Muscle of leg (tissue), 11 donors: Measurements from ENCODE around the gene APOM. TPM values are rescaled to one million over a fixed set of nuclear protein-coding genes. Genes with fewer than 3 reads are reported as not detected.

ENCODE experiments used
- DNase-seq: peaks from one replicate; pipeline ENCODE4 v3.0.0; 2013
- H3K27ac ChIP-seq: one replicate; pipeline ENCODE4 v1.5.1; 2013; ENCODE audit warnings: mild to moderate bottlenecking, low read length, control low read depth
- H3K27me3 ChIP-seq: one replicate; pipeline ENCODE4 v1.6.1; 2013; ENCODE audit warnings: low read length; ENCODE audit not compliant: control insufficient read depth, insufficient read depth
- H3K36me3 ChIP-seq: one replicate; pipeline ENCODE4 v1.6.1; 2013; ENCODE audit warnings: low read length; ENCODE audit not compliant: control insufficient read depth, insufficient read depth
- H3K4me1 ChIP-seq: one replicate; pipeline ENCODE4 v1.6.1; 2013; ENCODE audit warnings: low read length; ENCODE audit not compliant: control insufficient read depth, insufficient read depth
- H3K4me3 ChIP-seq: one replicate; pipeline ENCODE4 v1.5.1; 2013; ENCODE audit warnings: low read length, control low read depth
- H3K9me3 ChIP-seq: replicated peaks from 2 replicates; pipeline ENCODE4 v1.6.1; 2013; ENCODE audit warnings: low read depth, low read length; ENCODE audit not compliant: control insufficient read depth
- WGBS: methylation state at CpG from one replicate; pipeline ENCODE4 v1.1.5; 2013; ENCODE audit warnings: missing lambda C conversion rate; ENCODE audit not compliant: insufficient coverage; 5-methylcytosine and 5-hydroxymethylcytosine counted together
- polyA plus RNA-seq, 8 donors: library from polyadenylated mRNA; unstranded; fragments of 120-200 nt; gene quantifications; one replicate each; pipeline versions ENCODE4 v1.2.1 to v1.2.3, GENCODE V29; 2013; ENCODE audit warnings: inconsistent platforms in 1 of 8, low replicate concordance in 1 of 8; ENCODE audit not compliant: insufficient read length in 8 of 8, insufficient read depth in 1 of 8
- total RNA-seq: library from RNA; stranded (reverse); fragments of 120-200 nt; gene quantifications from one replicate; pipeline ENCODE4 v1.2.4, GENCODE V29; 2013

Gene APOM
- total and polyA plus RNA-seq, 9 donors, result 2.6 to 8.5 (median 4.1) TPM

GRCh38 chr6:31663961-31664789 lies 8.5 kb downstream of the APOM start:
- DNase-seq, result peak; percentile 76
- Histone ChIP-seq H3K27ac (peak overlapping the region; percentile 100), H3K4me3 (peak overlapping the region; percentile 70), H3K27me3 (no peaks in the 10 kb centered on the region), H3K4me1 (peaks cover 36% of the 10 kb centered on the region), H3K36me3 (peaks cover 51% of the 10 kb centered on the region), H3K9me3 (no peaks in the 10 kb centered on the region)
- WGBS, result 15% methylated on average over 13 of the region's 17 CpGs

- peak within 1 kb of the TSS; percentile 70 for H3K4me3 ChIP-seq
- 0% methylated on average over 27 of the region's 39 CpGs for WGBS
- H3K4me1 ChIP-seq, result peaks cover 29% of the 10 kb centered on the region
- DNase-seq, result peak; percentile 99
- H3K9me3 ChIP-seq, result no peaks in the 10 kb centered on the region
- H3K36me3 ChIP-seq, result peaks cover 58% of the 10 kb centered on the region
- H3K27me3 ChIP-seq, result no peaks in the 10 kb centered on the region
- peak within 1 kb of the TSS; percentile 100 for H3K27ac ChIP-seq
Measured at GRCh38 chr6:31664790-31665500, 9.3 kb downstream of the APOM start, which contains the start of gene GPANK1. Gene GPANK1 (minus strand): TSS chr6:31664997. CDS start chr6:31664478, 519 bp downstream.

GRCh38 chr6:31665501-31666336 lies 10.0 kb downstream of the APOM start, which contains the start of gene CSNK2B:
Gene CSNK2B (plus strand): TSS chr6:31666080. CDS start chr6:31666832, 752 bp downstream.
- Histone ChIP-seq H3K27ac (peak within 1 kb of the TSS; percentile 100), H3K27me3 (no peaks in the 10 kb centered on the region), H3K36me3 (peaks cover 66% of the 10 kb centered on the region), H3K9me3 (no peaks in the 10 kb centered on the region), H3K4me1 (peaks cover 26% of the 10 kb centered on the region), H3K4me3 (peak within 1 kb of the TSS; percentile 70)
- DNase-seq, result peak; percentile 100
- 0% methylated on average over 41 of the region's 63 CpGs for WGBS

GRCh38 chr6:31666337-31666965 lies 10.8 kb downstream of the APOM start:
- WGBS, result 5% methylated on average over 14 of the region's 15 CpGs
- Histone ChIP-seq H3K36me3 (peaks cover 73% of the 10 kb centered on the region), H3K9me3 (no peaks in the 10 kb centered on the region), H3K27me3 (no peaks in the 10 kb centered on the region), H3K4me3 (peak overlapping the region; percentile 70), H3K27ac (peak overlapping the region; percentile 60), H3K4me1 (peaks cover 22% of the 10 kb centered on the region)
- DNase-seq, result no peak

DNA sequence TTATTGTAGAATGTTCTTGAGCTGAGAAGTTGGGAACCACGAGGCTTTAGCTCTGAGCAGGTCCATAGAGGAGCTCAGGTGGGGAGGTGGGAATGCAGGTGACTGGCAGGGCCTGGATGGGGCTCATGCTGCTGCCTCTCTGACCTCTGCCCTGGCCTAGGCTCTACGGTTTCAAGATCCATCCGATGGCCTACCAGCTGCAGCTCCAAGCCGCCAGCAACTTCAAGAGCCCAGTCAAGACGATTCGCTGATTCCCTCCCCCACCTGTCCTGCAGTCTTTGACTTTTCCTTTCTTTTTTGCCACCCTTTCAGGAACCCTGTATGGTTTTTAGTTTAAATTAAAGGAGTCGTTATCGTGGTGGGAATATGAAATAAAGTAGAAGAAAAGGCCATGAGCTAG lies 14.0 kb downstream of the APOM start, which contains the start of gene LY6G5B:
LY6G5B (plus strand) TSS at position 301 of the 400 bp plus-strand sequence. CDS start 975 bp downstream, outside the sequence.
- 60% methylated on average over 1 of the region's 8 CpGs for WGBS

DNA sequence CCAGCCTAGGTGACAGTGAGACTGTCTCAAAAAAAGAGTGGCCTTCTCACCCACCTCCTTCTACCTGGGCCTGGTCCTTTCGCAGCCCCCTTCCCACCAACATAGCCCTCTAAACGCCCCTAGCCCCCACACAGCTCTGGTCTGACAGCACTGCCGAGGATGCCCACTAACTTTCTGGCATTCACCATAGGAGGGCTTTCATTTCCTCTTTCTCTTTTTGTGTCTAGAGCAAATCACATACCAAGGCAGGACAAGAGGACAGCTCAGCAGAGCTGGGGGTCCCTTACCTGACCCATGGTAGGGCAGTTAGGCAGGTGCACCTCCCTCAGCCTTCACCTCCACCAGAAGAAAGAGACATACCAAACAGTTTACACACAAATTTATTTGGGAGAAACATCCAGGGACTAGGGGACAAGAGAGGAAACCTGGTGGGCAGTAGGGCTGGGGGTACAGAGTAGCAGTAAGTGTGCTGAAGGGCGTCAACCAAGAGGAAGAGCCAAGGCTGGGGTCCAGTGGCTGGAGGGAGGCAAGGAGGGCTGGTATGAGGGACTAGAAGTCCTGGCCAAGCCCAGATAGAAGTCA lies 20.7 kb downstream of the APOM start:
- 74% methylated on average over 4 of the region's 4 CpGs for WGBS
- Histone ChIP-seq H3K9me3 (no peaks in the 10 kb centered on the region), H3K27ac (no peak overlapping the region), H3K4me1 (peaks cover 11% of the 10 kb centered on the region), H3K27me3 (peaks cover 5% of the 10 kb centered on the region), H3K36me3 (peaks cover 26% of the 10 kb centered on the region), H3K4me3 (no peak overlapping the region)
- no peak for DNase-seq

More for the DNA sequence above, 14.0 kb downstream of the APOM start, which contains the start of gene LY6G5B:
- Histone ChIP-seq H3K27me3 (no peaks in the 10 kb centered on the region), H3K4me1 (peaks cover 8% of the 10 kb centered on the region), H3K27ac (no peak within 1 kb of the TSS), H3K4me3 (no peak within 1 kb of the TSS), H3K9me3 (no peaks in the 10 kb centered on the region), H3K36me3 (peaks cover 73% of the 10 kb centered on the region)
- no peak for DNase-seq

DNA sequence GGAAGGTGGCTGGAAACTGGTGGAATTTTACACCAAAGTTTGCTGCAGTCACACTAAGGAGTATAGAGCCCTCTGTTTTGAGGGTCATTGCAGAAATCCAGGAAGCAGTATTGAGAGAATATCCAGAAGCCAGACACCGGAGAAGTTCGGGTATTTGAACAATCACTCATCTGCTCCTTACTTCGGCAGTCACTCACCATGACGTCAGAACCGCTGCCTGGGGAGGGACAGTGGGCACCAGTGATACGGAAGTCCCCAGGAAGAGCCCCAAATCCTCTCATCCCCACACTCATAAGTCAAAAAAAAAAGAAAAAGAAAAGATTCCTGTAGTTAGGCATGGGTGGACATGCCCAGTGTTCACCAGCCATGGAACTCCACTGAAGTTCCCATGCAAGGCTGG lies 21.2 kb downstream of the APOM start:
- 80% methylated on average over 1 of the region's 6 CpGs for WGBS
- H3K27ac ChIP-seq, result no peak overlapping the region
- DNase-seq, result no peak
- H3K4me3 ChIP-seq, result no peak overlapping the region
- peaks cover 10% of the 10 kb centered on the region for H3K27me3 ChIP-seq
- H3K4me1 ChIP-seq, result peaks cover 15% of the 10 kb centered on the region
- peaks cover 21% of the 10 kb centered on the region for H3K36me3 ChIP-seq
- no peaks in the 10 kb centered on the region for H3K9me3 ChIP-seq

- H3K27me3 ChIP-seq, result peaks cover 12% of the 10 kb centered on the region
- peaks cover 18% of the 10 kb centered on the region for H3K4me1 ChIP-seq
- no peaks in the 10 kb centered on the region for H3K9me3 ChIP-seq
- H3K4me3 ChIP-seq, result no peak overlapping the region
- WGBS, result 51% methylated on average over 6 of the region's 8 CpGs
- DNase-seq, result no peak
- H3K36me3 ChIP-seq, result peaks cover 12% of the 10 kb centered on the region
- no peak overlapping the region for H3K27ac ChIP-seq
Measured at GRCh38 chr6:31677955-31678354, 22.3 kb downstream of the APOM start.
